NCI-H2171 treated with DMSO at 0.1 percent for 48 hours (cell line): ENCODE results near the gene UROC1.

Experiments
- DNase-seq: peaks from one replicate; lab custom pipeline; 2025; lab: John Stamatoyannopoulos, UW

UROC1 gene

DNA sequence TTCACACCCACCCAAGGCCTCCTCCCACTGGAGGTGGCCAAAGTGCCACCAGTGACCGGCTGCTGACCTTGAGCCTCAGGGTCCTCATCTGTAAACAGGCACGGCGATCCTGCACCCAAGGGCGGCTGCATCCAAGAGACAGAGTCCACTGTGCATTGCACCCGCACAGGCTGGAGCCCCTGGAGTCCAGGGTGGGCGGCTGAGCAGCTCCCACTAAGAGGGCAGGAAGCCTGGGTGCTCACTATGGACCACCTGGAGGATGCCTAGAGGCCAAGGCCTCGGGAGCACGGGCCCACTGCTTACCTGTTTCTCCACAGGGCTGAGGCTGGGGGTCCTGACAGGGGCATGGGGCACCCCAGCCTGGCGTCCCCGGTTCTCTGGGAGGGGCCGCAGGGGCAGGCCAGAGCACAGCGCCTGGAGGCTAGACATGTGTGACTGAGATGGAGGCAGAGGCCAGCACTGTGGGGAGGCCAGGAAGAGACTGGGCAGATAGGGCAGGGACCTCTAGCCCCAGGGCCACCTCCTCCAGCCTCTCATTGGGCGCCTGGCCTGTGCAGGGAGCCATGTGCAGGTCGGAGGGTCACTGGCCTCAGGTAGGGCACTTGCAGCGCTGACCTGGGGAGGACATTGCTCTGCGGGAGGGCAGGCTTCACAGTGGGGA lies at the start of gene UROC1:
TSS of gene UROC1 (minus strand) at position 483 of the 661 bp plus-strand sequence. CDS start at position 429, 54 bp downstream.
- DNase-seq: no peak

DNA sequence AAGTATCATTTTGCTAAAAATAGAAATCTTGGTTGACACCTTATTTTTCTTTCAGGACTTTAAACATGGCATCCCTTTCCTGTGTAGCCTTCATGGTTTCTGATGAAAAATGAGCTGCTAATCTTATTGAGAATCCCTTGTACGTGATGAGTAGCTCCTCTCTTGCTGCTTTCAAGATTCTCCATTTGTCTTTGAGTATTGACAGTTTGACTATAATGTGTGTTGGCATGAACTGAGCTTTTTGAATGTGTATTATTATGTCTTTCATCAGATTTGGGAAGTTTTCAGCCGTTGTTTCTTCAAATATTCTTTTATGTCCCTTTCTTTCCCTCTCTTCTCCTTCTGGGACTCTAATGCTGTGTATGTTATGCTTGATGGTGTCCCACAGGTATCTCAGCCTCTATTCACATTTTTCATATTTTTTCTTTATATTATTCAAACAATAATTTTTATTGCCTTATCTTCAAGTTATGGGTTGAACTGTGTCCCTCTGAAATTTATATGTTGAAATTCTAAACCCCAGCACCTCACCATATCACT lies 45.2 kb upstream of the UROC1 start:
- no peak for DNase-seq

DNA sequence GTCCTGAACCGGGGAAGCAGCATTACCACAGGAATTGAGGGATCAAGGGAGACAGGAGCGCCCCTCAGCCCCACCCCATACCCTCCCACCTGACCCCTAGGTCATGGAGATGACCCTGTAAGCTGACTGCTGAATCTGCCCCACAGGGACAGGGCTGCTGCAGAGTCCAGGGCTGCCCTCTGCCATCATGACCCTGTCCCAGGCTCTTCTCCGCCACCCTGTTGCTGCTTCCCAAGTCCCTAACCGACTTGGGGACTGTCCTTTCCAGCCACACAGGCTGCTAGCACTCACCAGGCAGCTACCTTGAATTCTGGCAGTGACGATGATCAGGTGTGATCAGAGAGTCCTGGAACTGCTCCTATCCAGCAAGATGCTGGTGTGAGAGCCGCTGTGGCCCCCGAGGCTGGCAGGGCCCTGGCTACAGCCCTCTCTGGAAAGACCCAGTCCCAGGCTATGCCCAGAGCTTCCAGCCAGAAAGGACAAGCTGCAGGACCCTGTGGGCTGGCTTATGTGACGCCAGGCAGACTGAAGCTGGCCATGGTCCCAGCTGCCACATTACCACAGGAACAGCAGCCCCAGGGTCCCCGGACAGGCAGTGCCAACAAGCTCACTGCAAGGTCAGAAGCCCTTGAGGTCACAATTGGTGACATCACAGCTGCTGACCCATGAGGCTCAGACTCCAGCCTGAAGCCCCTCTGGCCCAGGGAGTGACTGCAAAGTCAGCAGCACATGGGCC lies 40.9 kb upstream of the UROC1 start, which contains the start of gene C3orf22:
TSS of gene C3orf22 (minus strand) at position 597 of the 736 bp plus-strand sequence. CDS start 5,542 bp downstream, outside the sequence.
- no peak for DNase-seq

GRCh38 chr3:126557761-126558160 lies 40.2 kb upstream of the UROC1 start:
- DNase-seq: no peak

DNA sequence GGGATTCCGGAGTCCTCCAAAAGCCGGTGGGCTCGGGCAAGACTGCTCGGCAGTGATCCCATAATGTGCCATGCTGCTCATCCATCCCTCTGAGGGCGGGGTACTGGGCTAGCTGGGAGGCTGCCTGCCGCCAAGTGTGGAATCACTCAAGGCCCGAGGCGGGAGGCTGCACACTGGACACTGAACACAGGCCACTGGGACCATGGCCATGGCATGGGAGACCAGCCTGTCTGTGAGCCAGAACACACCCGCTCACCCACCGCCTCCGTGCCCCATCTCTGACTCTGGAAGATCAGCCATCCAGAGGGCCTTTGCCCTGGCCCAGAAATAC lies 39.8 kb upstream of the UROC1 start:
- no peak for DNase-seq

DNA sequence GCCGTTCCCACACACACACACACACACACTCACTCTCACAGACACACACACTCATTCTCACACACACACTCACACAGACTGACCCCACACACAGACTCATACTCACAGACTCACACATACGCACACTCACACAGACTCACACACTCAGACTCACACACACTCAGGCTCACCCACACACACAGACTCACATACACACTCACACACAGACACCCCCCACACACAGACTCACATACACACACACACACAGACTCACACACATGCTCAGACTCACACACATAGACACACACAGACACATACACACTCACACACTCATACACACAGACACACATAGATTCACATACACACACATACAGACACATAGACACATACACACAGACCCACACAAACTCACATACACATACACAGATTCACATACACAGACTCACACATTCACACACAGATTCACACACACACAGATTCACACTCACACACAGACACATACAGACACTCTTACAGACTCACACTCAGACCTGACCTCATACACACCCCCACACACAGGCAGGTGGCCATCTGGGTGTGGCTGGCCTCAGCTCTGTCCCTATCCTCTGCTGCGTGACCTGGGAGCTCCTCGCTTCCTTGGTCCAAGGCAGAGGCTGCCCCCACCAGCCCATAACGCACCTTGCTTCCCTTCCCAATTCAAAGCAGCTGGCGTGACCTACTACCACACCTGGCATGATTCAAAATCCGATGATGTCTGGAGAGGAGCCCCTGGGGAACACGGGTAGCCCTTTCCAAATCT lies 39.3 kb upstream of the UROC1 start:
- DNase-seq: no peak

- DNase-seq: no peak
Measured at GRCh38 chr3:126555795-126556636, 38.4 kb upstream of the UROC1 start.

DNA sequence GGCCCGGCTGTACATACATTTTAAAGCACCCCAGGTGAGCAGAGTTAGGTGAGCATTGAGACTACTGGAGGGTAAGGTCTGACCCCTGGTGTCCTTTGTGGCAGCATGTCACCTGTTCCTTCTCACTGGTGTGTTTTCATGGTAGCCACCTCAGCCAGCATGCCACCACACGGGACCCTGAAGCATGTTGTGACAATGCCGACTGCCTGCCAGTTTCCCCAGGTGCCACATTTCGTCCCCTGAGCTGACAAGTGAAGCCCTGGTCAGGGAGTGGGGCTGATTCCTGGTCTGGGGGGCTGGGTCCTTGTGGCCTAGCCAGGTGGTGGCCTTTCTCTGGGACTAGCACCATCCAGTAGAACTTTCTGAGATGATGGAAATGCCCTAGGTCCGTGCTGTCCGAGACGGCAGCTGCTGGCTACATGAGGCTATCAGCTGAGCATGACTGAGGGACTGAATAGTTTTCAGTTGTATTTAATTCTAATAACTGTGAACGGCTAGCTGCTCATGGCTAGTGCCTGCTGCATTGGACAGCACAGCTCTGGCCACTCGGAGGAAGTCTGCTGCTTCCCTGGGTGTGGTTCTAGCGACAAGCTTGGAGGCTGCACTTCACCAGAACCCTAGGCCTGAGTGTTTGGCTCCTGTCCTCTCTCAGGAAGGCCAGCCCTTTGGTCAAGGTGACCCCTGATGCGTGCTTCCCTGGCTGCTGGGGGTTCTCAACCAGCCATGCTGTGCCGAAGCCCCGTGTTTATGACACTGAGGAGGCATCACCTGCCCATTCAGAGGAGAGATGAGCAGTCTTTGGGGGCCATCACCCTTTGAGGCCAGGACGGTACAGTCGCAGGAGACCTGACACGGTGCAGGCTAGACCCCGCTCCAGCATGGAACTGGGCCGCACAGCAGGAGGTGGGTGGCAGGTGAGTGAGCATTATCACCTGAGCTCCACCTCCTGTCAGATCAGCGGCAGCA lies 37.3 kb upstream of the UROC1 start:
- no peak for DNase-seq

- no peak for DNase-seq
Measured at GRCh38 chr3:126553284-126554084, 35.9 kb upstream of the UROC1 start.

DNA sequence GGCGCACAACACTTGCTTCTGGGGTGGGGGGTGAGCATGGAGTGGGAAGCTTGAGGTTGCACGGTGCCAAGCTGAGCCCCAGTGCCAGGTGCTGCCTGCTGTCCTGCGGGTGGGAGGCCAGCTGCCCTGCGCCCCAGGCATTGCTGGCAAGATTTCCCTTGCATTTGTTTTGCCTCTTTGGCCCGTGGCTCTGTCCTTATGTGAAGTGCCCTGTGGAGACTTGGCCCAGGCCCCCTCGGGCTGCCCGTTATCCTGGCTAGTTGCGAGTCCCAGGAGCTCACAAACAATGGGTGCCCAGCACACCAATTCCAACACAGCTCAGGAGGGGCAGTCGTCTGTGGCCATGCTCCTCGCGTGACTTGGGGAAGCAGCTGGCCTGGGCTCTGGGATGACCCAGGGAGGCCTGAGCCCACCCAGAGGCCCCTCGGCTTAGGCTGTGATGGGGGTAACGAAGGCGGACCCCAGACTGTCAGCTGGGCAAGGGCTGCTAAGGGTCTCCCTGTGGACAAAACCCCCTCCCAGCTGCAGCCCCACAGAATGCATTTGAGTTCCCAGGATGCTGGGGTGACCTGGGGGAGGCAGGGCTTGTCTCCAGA lies 35.2 kb upstream of the UROC1 start:
- no peak for DNase-seq

DNA sequence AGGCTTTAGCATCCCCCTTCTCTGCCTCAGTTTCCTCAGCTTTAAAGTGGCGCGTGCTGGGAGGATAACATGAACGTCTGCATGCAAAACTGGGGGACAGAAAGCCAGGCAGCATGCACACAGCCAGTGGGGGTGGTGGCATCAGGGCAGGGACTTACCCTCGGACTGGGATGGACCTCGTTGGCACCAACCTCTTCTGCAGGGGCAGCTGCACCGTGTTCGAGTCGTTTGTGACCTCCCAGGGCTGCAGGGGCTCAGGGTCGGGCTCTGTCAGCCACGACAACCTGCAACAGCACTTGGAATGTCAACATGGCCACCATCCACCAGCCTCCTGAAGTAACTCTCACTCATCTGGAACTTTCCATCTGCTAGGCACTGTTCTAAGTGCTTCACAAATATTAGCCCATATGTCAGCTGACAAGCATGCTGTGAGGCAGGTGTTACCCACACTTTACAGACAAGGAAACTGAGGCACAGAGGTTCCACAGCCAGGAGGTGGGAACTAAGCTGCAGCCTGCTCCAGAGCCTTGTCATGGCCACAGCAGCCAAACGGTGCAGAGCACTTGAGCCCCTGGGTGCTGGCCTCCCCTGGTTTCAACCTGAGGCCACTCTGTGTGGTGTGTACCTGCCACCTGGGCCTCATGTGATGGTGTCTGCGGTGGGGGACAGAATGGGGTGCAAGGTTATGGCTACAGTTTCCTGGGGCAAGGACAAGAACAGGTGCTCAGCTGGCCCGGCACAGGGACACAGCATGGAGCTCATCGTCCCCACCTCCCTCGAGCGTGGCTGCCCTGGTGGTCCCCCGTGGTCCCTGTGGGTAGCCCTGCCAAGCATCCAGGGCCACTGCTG lies 34.5 kb upstream of the UROC1 start:
- no peak for DNase-seq

DNA sequence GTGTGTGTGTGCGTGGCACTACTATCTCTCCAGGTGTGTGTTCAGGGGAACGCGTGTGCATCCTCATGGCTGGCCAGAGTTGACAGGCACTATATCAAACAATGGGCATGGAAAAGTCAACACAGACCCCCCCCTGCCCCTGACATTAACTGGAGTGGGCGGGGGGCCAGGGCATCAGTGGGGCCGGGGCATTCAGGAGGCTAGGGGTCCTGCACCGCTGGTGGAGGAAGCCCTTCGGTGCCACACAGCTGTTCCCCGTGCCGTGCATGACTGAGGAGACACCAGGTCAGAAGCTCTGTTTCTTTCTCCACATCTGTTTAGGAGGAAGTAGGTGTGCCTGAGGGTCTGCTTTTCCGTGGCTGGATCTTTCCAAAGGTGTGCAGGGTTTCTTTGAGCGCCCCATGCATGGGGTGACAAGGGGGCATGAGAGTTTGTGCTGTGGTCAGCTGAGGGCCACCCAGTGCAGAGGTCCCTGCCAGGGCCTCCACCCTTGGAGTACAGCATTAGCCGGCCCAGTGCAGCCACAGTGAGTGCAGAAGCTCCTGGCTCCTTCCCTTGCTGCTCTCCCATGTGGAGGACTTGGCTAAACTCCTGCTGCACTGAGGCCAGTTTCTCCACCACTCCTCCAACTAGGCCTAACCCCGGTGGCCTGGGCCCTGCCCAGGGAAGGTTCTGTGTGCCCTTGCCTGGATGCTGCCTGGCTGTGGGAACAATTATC lies 33.7 kb upstream of the UROC1 start:
- DNase-seq: no peak

DNA sequence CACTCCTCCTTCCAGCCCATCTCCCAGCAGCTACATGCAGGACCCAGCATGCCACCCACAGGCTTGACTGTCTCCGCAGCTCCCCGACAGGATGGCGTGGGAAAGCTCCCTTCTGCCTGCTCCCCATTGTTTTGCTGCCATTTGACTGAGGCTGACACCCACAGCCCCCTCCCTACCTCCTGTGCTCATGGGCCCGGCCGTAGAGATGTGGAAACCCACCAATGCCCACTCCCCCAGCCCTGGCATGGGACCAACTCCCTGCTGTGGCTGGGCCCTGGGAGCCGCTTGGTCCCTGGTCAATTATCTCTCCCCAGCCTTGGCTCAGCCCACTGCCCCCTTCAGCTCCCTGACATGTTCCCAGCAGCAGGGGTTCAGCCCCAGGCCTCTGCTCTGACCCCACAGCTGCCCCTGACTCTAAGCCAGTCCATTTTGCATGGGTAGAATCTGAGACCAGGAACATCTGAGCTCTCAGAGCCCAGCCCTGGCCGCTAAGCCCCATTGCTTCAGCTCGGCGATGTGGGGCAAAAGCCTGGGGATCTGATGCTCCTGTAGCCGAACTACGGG lies 33.0 kb upstream of the UROC1 start:
- no peak for DNase-seq

DNA sequence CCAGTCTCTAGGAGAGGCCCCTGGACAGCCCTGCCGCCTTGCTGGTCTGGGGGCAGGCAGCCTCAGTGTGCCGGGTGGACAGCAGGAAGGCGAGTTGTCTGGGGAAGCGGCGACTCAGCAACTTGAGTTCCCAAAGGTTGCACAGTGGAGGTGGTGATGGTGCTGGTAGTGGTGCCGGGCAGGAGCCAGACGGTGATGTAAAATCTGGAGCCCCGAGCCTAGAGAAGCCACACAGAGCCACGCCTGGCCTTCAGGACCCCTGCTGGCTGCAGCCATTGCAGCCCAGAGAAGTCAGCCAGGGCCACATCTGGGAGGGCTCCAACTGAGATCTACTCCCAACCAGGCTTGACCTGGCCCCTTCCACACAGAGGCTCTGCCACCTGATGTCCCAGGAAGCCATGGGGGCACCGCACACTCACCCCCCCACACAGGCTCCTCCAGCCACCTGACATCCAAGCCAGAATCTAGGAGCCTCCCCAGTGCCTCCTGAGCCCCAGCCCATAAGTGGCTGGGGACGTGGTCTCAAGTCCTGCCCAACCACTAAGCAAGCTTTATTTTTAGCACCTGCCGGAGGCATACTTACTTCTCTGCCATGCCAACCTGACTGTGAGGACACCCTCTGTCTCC lies 32.4 kb upstream of the UROC1 start:
- no peak for DNase-seq

- no peak for DNase-seq
Measured at GRCh38 chr3:126548556-126549466, 31.2 kb upstream of the UROC1 start.

- no peak for DNase-seq
Measured at GRCh38 chr3:126547721-126548120, 30.1 kb upstream of the UROC1 start.
